Vagina (tissue), 2 donors: Measurements from ENCODE around the gene CHMP2A.

Source experiments
- POLR2AphosphoS5 ChIP-seq, 2 donors: sonication (generic); formaldehyde crosslinking; IDR thresholded peaks; one replicate each; pipeline ENCODE4 v1.9.0; 2017; ENCODE audit warnings: antibody characterized with exemption in 2 of 2, mild to moderate bottlenecking in 2 of 2, low read depth in 1 of 2; ENCODE audit not compliant: insufficient read depth in 1 of 2
- TF ChIP-seq, protein P1 (sequence below), 3 experiments: fragments of 450-650 bp in 2 of 3; fragments of 200-600 bp in 1 of 3; sonication (generic) in 1 of 3; IDR thresholded peaks; one replicate each; pipeline ENCODE4 v1.5.1; 2017 to 2019; ENCODE audit warnings: antibody characterized with exemption in 3 of 3, mild to moderate bottlenecking in 2 of 3, moderate library complexity in 2 of 3

DNA sequence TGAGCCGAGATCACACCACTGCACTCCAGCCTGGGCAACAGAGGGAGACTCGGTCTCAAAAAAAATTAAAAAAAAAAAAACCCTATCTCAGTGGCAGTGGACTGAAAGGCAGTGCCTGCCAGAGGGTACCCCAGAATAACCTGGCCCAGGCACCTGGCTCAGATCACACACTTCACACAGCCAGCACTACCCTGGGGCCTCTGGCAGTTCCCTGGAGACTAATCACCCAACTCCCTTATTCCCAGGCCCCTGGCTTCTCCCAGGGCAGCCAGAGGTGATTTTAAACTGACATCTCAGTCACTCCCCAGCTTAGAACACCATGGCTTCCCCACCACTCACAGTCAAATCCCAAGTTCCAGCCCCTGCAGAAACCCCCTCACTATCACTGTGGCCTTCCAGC, 39.6 kb downstream of the CHMP2A start:
- TF ChIP-seq, protein P1, sequence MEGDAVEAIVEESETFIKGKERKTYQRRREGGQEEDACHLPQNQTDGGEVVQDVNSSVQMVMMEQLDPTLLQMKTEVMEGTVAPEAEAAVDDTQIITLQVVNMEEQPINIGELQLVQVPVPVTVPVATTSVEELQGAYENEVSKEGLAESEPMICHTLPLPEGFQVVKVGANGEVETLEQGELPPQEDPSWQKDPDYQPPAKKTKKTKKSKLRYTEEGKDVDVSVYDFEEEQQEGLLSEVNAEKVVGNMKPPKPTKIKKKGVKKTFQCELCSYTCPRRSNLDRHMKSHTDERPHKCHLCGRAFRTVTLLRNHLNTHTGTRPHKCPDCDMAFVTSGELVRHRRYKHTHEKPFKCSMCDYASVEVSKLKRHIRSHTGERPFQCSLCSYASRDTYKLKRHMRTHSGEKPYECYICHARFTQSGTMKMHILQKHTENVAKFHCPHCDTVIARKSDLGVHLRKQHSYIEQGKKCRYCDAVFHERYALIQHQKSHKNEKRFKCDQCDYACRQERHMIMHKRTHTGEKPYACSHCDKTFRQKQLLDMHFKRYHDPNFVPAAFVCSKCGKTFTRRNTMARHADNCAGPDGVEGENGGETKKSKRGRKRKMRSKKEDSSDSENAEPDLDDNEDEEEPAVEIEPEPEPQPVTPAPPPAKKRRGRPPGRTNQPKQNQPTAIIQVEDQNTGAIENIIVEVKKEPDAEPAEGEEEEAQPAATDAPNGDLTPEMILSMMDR (IDR thresholded peaks at IDR 0.05), result no peak
- no peak for TF ChIP-seq POLR2AphosphoS5 (IDR thresholded peaks at IDR 0.05; ENCODE audit: insufficient read depth in 1 of 2, low read depth in 1 of 2)
